Measurements from ENCODE around the gene SHB. TPM values are rescaled to one million over a fixed set of nuclear protein-coding genes. Genes with fewer than 3 reads are reported as not detected.

SHB gene
- total and polyA plus RNA-seq, 2 of the 8 experiments (the other 6 are each of a cell fraction or from before 2014, with no cell fraction given): 4.1 to 12.6 TPM

DNA sequence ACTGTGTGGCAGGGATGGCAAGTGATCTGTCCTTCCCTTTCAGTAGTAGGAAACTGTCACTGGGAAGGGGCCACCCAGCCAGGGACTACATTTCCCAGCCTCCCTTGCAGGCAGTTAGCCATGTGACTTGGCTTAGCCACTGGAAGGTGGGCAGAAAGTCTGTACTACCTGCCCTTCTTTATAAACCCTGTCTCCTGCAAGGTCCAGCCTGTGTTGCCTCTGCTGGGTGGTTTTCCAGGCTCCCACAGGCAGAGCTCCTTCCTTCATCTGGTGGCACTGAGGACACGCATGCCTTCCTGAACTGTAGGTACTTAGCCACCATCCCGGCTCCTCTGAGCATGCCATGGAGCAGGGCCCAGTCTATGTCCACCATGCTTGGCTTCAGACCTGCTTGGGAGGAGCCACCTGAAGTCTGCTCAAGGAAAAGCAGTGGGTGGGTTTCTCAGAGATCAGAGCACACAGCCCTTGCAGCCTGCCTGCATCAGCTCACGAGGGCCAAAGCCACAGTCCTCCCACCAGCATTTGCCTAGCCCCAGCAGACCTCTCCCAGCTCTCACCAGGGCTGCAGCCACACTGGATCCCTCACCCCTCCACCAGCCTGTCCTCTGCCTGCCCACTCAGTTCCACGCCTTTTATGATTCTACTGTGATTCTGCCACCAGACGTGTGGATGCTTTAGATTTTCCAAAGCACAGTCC, 148.4 kb downstream of the SHB start:
- no peak overlapping the region for H2AK5ac ChIP-seq (ENCODE audit: low read depth, low read length)
- peak overlapping the region; percentile 47 for H4K91ac ChIP-seq (replicated peaks; ENCODE audit: insufficient read length, low read length)
- H2BK12ac ChIP-seq (ENCODE audit: low read depth, low read length): peak overlapping the region; percentile 35; the same call in 1 of the 2 replicates
- H2BK20ac ChIP-seq (ENCODE audit: low read length): no peak overlapping the region
- no peak overlapping the region for H3K27ac ChIP-seq (ENCODE audit: low read depth, low read length)
- no peaks in the 10 kb centered on the region for H3K79me2 ChIP-seq (ENCODE audit: control insufficient read depth in 1 of 2, insufficient read depth in 2 of 2, low read length in 2 of 2)
- H3K4me2 ChIP-seq (ENCODE audit: insufficient read depth in 1 of 2, low read depth in 2 of 2, low read length in 2 of 2): no peak overlapping the region
- 86% methylated on average over 5 of the region's 5 CpGs; no CpG with 5 or more reads in 1 of the 2 experiments for whole genome bisulfite sequencing, 2 experiments (ENCODE audit: extremely low coverage in 1 of 2, insufficient coverage in 1 of 2, insufficient read length in 1 of 2, insufficient replicate concordance in 2 of 2, low coverage in 1 of 2, low lambda C conversion rate in 2 of 2, missing lambda C conversion rate in 1 of 2)
- H3K27me3 ChIP-seq (replicated peaks in 1 of 4; ENCODE audit: control insufficient read depth in 3 of 4, extremely low read depth in 1 of 4, insufficient read depth in 3 of 4, low read length in 3 of 4): no peaks in the 10 kb centered on the region
- H4K8ac ChIP-seq (ENCODE audit: extremely low read depth, insufficient read depth, low read length): no peak overlapping the region
- peaks cover 0 to 31% (median 13%) of the 10 kb centered on the region in 4 experiments; a peak in 5 of 7 replicates for H3K4me1 ChIP-seq (replicated peaks in 1 of 4; ENCODE audit: control insufficient read depth in 3 of 4, insufficient read depth in 4 of 4, low read length in 3 of 4)
- no peak overlapping the region for H3K14ac ChIP-seq (ENCODE audit: insufficient read length)
- no peak for FAIRE-seq
- no peak overlapping the region for H3K4ac ChIP-seq (replicated peaks; ENCODE audit: insufficient read length, low read depth, low read length)
- H2BK5ac ChIP-seq (ENCODE audit: low read depth, low read length): no peak overlapping the region
- H3K4me3 ChIP-seq (ENCODE audit: extremely low read depth in 1 of 4, insufficient read depth in 2 of 4, low read depth in 3 of 4, low read length in 4 of 4): no peak overlapping the region
- H3K36me3 ChIP-seq (ENCODE audit: control insufficient read depth in 2 of 4, insufficient read depth in 4 of 4, low read length in 3 of 4): no peaks in the 10 kb centered on the region; a peak in 1 of 8 replicates
- H3K23ac ChIP-seq (ENCODE audit: insufficient read length): no peak overlapping the region
- H3K9ac ChIP-seq (replicated peaks in 1 of 4; ENCODE audit: extremely low read depth in 1 of 4, low read depth in 3 of 4, low read length in 3 of 4): no peak overlapping the region
- no peaks in the 10 kb centered on the region for H3K23me2 ChIP-seq (ENCODE audit: low read depth, low read length)
- TF ChIP-seq, protein P1, sequence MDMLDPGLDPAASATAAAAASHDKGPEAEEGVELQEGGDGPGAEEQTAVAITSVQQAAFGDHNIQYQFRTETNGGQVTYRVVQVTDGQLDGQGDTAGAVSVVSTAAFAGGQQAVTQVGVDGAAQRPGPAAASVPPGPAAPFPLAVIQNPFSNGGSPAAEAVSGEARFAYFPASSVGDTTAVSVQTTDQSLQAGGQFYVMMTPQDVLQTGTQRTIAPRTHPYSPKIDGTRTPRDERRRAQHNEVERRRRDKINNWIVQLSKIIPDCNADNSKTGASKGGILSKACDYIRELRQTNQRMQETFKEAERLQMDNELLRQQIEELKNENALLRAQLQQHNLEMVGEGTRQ (IDR thresholded peaks at IDR 0.05; ENCODE audit: low read length): peak; percentile 89
- TF ChIP-seq, protein P2, sequence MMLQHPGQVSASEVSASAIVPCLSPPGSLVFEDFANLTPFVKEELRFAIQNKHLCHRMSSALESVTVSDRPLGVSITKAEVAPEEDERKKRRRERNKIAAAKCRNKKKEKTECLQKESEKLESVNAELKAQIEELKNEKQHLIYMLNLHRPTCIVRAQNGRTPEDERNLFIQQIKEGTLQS (IDR thresholded peaks at IDR 0.05; ENCODE audit: insufficient read depth, low read depth, low read length): peak; percentile 53; the same call in 1 of the 2 replicates
- TF ChIP-seq HDAC2 (IDR thresholded peaks at IDR 0.05; ENCODE audit: borderline replicate concordance in 1 of 2, low read depth in 2 of 2, low read length in 2 of 2) (no peak), SIX5 (IDR thresholded peaks at IDR 0.05; ENCODE audit: low read depth, low read length) (peak; percentile 65)
- H3K9me3 ChIP-seq (ENCODE audit: insufficient read depth in 2 of 2, low read depth in 1 of 2, low read length in 1 of 2): no peaks in the 10 kb centered on the region
- ChIA-PET CTCF (ENCODE audit: partially characterized antibody) (interaction anchor here (0.8 to 1.7 kb wide), 6 partner anchors 17 to 439 kb away, joined by 3 read pairs; no protein-coding TSS in a partner anchor), POLR2A (ENCODE audit: partially characterized antibody) (interaction anchor here (0.9 to 1.9 kb wide), 2 partner anchors 9 to 97 kb away, joined by 3 to 6 read pairs; no protein-coding TSS in a partner anchor)
- no peak overlapping the region for H2BK120ac ChIP-seq (replicated peaks; ENCODE audit: low read depth, low read length)
- no peak overlapping the region for H4K5ac ChIP-seq (ENCODE audit: insufficient read length, low read depth, low read length)
- peak overlapping the region; percentile 68; the same call in 1 of the 2 replicates for H3K18ac ChIP-seq (ENCODE audit: extremely low read depth, low read length)
- H3K79me1 ChIP-seq (ENCODE audit: low read depth, low read length): peaks cover 2% of the 10 kb centered on the region; the same call in 1 of the 2 replicates
- DNase-seq (ENCODE audit: low read depth in 1 of 2, low spot score in 2 of 2): no peak
- peak overlapping the region; percentile 72; the same call in 1 of the 2 replicates for H2BK15ac ChIP-seq (ENCODE audit: low read length)
- no peaks in the 10 kb centered on the region for H4K20me1 ChIP-seq (replicated peaks in 1 of 2; ENCODE audit: control insufficient read depth in 1 of 2, insufficient read depth in 2 of 2, low read length in 2 of 2)
- no peak overlapping the region for H3K56ac ChIP-seq (replicated peaks; ENCODE audit: insufficient read length, low read depth, low read length)
- no peak overlapping the region for H2AFZ ChIP-seq (ENCODE audit: low read length)
